Right ventricle myocardium superior (tissue), 1 donor: ENCODE results near the gene VAMP5. TPM values are rescaled to one million over a fixed set of nuclear protein-coding genes. Genes with fewer than 3 reads are reported as not detected.
A peak's percentile ranks its signal among the peaks of the same experiment; 100 is the strongest.
"Not testable (repeated sequence)": the region's sequence is repeated elsewhere in the genome, so short reads cannot be mapped to it uniquely, and the experiment has no call there.

Experiments used
- ATAC-seq: fragments of 200-7000 bp; cut with Tn5 transposase; one replicate; pipeline ENCODE4 v1.9.1; 2020; ENCODE audit warnings: mild to moderate bottlenecking; ENCODE audit not compliant: poor library complexity
- DNase-seq: peaks from one replicate; pipeline ENCODE4 v3.0.0-alpha.2; 2020
- intact Hi-C: fragments of 100-400 bp; cut with DNase I; formaldehyde crosslinking; loops from one replicate; pipeline ENCODE4 v1.11.2; 2022
- total RNA-seq: library from RNA; stranded (reverse); fragmentation: NEBNext Ultra II Directional; extraction: Animal tissue kit (Norgen Biotek cat#: 25700); gene quantifications from one replicate; pipeline ENCODE4 v1.2.1, GENCODE V29; 2021
- donor health status: DM: no; HTN: yes; CAD: no; lungs with severe emphysema.

The VAMP5 gene
- total RNA-seq, 1 donor from 2014 or later, result 56.3 TPM

GRCh38 chr2:85611217-85611704 lies 27.0 kb downstream of the VAMP5 start:
- ATAC-seq, result peak; percentile 3
- DNase-seq, result no peak
- intact Hi-C loops, result no loop called here

GRCh38 chr2:85611705-85612587 lies 27.7 kb downstream of the VAMP5 start, which contains the start of gene C2orf68:
Gene C2orf68 (minus strand): TSS chr2:85612066. CDS start chr2:85611984, 82 bp downstream.
- DNase-seq, result peak; percentile 95
- intact Hi-C loops, result no loop called here
- peak; percentile 86 for ATAC-seq

GRCh38 chr2:85613717-85614515 lies 29.7 kb downstream of the VAMP5 start:
- intact Hi-C loops, result no loop called here

GRCh38 chr2:85614757-85615156 lies 30.5 kb downstream of the VAMP5 start:
- intact Hi-C loops, ATAC-seq, DNase-seq: not testable (repeated sequence)

More at GRCh38 chr2:85613717-85614515, 29.7 kb downstream of the VAMP5 start:
- no peak for DNase-seq
- ATAC-seq, result no peak

GRCh38 chr2:85615413-85615728 lies 31.1 kb downstream of the VAMP5 start:
- ATAC-seq (no peak), DNase-seq (no peak)
- intact Hi-C loops, result no loop called here

- ATAC-seq, intact Hi-C loops, DNase-seq: not testable (repeated sequence)
Observed at GRCh38 chr2:85617723-85618122, 33.5 kb downstream of the VAMP5 start.

GRCh38 chr2:85619617-85620016 lies 35.4 kb downstream of the VAMP5 start:
- DNase-seq, result no peak
- no peak for ATAC-seq
- intact Hi-C loops, result no loop called here

- intact Hi-C loops, result no loop called here
- no peak for DNase-seq
- ATAC-seq, result no peak
Observed at GRCh38 chr2:85621338-85621737, 37.1 kb downstream of the VAMP5 start.

GRCh38 chr2:85623991-85624390 lies 39.8 kb downstream of the VAMP5 start:
- ATAC-seq (peak; percentile 85), DNase-seq (no peak)
- intact Hi-C loops, result no loop called here

- ATAC-seq (no peak), DNase-seq (no peak)
- intact Hi-C loops, result no loop called here
Observed at GRCh38 chr2:85628658-85629057, 44.4 kb downstream of the VAMP5 start.

GRCh38 chr2:85631316-85631715 lies 47.1 kb downstream of the VAMP5 start:
- ATAC-seq (no peak), DNase-seq (no peak)
- intact Hi-C loops, result no loop called here

- intact Hi-C loops, result loop anchor here (5.0 kb wide), 2 partner anchors 72 to 177 kb away; no protein-coding TSS in a partner anchor
Observed at GRCh38 chr2:85635011-85635410, 50.8 kb downstream of the VAMP5 start.

GRCh38 chr2:85635636-85636035 lies 51.4 kb downstream of the VAMP5 start:
- no peak for DNase-seq
- intact Hi-C loops, result loop anchor here (5.0 kb wide), 2 partner anchors 72 to 177 kb away; no protein-coding TSS in a partner anchor
- ATAC-seq, result no peak

More at GRCh38 chr2:85635011-85635410, 50.8 kb downstream of the VAMP5 start:
- ATAC-seq (no peak), DNase-seq (no peak)

- no peak for DNase-seq
- no peak for ATAC-seq
- intact Hi-C loops, result no loop called here
Observed at GRCh38 chr2:85642725-85643124, 58.5 kb downstream of the VAMP5 start.

Other genes with a start within 250 kb of the VAMP5 start
- gene RETSAT, start 229.9 kb upstream of the VAMP5 start, total RNA-seq, result 39.8 TPM
- 9.0 TPM for gene ELMOD3, start 229.7 kb upstream of the VAMP5 start, total RNA-seq
- gene CAPG, start 174.1 kb upstream of the VAMP5 start, total RNA-seq, result 3.4 TPM
- gene SH2D6, start 165.7 kb upstream of the VAMP5 start, total RNA-seq, result 0.24 TPM
- gene MAT2A, start 45.3 kb upstream of the VAMP5 start, total RNA-seq, result 116 TPM
- gene GGCX, start 22.9 kb upstream of the VAMP5 start, total RNA-seq, result 25.1 TPM
- gene VAMP8, start 6.8 kb upstream of the VAMP5 start, total RNA-seq, result 16.9 TPM
- 74.5 TPM for gene RNF181, start 11.3 kb downstream of the VAMP5 start, total RNA-seq
- 9.5 TPM for gene TMEM150A, start 18.3 kb downstream of the VAMP5 start, total RNA-seq
- 26.5 TPM for gene C2orf68, start 27.6 kb downstream of the VAMP5 start, total RNA-seq
- 27.3 TPM for gene USP39, start 31.8 kb downstream of the VAMP5 start, total RNA-seq
- 0.46 TPM for gene SFTPB, start 83.8 kb downstream of the VAMP5 start, total RNA-seq
- gene GNLY, start 109.9 kb downstream of the VAMP5 start, total RNA-seq, result 1.7 TPM
- gene ATOH8, start 169.6 kb downstream of the VAMP5 start, total RNA-seq, result 25.8 TPM